Transverse colon (tissue), 4 donors: ENCODE data around the gene C2CD2L.

ENCODE experiments used
- EP300 ChIP-seq: sonication (generic); formaldehyde crosslinking; IDR thresholded peaks from one replicate; pipeline ENCODE4 v1.6.1; 2017; ENCODE audit warnings: antibody characterized with exemption, low read depth
- POLR2A ChIP-seq: fragments of 450-650 bp; IDR thresholded peaks from one replicate; pipeline ENCODE4 v1.6.1; 2016; ENCODE audit warnings: antibody characterized with exemption, mild to moderate bottlenecking, moderate library complexity
- POLR2AphosphoS5 ChIP-seq, 3 donors: sonication (generic); formaldehyde crosslinking; IDR thresholded peaks; one replicate each; pipeline ENCODE4 v1.6.1; 2016; ENCODE audit warnings: antibody characterized with exemption in 3 of 3
- TF ChIP-seq, protein P1 (sequence below), 5 experiments: fragments of 200-600 bp in 3 of 5; fragments of 450-650 bp in 2 of 5; sonication (generic) in 3 of 5; IDR thresholded peaks; 1 replicate in 2 of 5; 2 replicates in 3 of 5; pipeline ENCODE4 v1.5.1; 2016 to 2017; ENCODE audit warnings: antibody characterized with exemption in 5 of 5, inconsistent platforms in 3 of 5, mild to moderate bottlenecking in 2 of 5, moderate library complexity in 1 of 5

DNA sequence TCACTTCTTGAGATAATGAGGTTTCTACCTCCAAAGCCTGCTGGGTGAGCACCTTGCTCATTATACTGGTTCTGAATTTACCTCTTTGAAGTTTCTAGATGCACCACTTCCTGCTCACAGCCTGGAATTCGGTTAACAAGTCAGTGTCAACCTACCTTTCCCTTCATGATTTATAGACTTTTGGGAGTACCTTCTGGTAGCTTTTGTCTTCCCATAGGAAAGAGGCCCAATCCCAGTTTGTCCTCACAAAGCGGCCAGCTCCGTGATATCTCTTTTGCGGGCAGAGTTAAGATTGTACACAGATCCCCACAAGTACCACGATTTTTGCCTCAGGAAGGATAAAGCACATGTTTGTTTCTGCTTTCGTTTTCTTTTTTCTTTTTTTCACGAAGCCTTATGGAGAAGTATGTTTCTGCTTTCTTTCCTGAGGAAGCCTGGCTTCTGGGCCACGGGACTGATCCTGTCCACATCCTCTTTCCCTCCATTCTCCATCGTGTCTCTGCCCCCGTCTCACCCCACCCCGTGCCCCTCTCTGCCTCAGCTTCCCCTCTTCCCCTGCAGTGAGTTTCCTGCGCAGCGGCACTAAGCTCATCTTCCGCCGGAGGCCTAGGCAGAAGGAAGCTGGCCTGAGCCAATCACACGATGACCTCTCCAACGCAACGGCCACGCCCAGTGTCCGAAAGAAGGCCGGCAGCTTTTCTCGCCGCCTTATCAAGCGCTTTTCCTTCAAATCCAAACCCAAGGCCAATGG lies 8.5 kb downstream of the C2CD2L start:
- TF ChIP-seq, protein P1, sequence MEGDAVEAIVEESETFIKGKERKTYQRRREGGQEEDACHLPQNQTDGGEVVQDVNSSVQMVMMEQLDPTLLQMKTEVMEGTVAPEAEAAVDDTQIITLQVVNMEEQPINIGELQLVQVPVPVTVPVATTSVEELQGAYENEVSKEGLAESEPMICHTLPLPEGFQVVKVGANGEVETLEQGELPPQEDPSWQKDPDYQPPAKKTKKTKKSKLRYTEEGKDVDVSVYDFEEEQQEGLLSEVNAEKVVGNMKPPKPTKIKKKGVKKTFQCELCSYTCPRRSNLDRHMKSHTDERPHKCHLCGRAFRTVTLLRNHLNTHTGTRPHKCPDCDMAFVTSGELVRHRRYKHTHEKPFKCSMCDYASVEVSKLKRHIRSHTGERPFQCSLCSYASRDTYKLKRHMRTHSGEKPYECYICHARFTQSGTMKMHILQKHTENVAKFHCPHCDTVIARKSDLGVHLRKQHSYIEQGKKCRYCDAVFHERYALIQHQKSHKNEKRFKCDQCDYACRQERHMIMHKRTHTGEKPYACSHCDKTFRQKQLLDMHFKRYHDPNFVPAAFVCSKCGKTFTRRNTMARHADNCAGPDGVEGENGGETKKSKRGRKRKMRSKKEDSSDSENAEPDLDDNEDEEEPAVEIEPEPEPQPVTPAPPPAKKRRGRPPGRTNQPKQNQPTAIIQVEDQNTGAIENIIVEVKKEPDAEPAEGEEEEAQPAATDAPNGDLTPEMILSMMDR (IDR thresholded peaks at IDR 0.05) = no peak
- TF ChIP-seq POLR2AphosphoS5 (IDR thresholded peaks at IDR 0.05) (no peak), POLR2A (no peak), EP300 (no peak)
